Posterior cingulate gyrus (tissue), 11 donors: ENCODE measurements around the gene CCDC177.
"Not testable (repeated sequence)": the region's sequence is repeated elsewhere in the genome, so short reads cannot be mapped to it uniquely, and the experiment has no call there.

ENCODE experiments used
- DNase-seq, 10 donors: peaks; one replicate each; pipeline versions ENCODE4 v3.0.0 to v3.0.0-alpha.2; 2020 to 2021; ENCODE audit warnings: mixed read lengths in 3 of 10
- intact Hi-C: fragments of 100-400 bp; cut with DNase I; formaldehyde crosslinking; loops from one replicate; pipeline ENCODE4 v1.15.1; 2023

CCDC177 gene

DNA sequence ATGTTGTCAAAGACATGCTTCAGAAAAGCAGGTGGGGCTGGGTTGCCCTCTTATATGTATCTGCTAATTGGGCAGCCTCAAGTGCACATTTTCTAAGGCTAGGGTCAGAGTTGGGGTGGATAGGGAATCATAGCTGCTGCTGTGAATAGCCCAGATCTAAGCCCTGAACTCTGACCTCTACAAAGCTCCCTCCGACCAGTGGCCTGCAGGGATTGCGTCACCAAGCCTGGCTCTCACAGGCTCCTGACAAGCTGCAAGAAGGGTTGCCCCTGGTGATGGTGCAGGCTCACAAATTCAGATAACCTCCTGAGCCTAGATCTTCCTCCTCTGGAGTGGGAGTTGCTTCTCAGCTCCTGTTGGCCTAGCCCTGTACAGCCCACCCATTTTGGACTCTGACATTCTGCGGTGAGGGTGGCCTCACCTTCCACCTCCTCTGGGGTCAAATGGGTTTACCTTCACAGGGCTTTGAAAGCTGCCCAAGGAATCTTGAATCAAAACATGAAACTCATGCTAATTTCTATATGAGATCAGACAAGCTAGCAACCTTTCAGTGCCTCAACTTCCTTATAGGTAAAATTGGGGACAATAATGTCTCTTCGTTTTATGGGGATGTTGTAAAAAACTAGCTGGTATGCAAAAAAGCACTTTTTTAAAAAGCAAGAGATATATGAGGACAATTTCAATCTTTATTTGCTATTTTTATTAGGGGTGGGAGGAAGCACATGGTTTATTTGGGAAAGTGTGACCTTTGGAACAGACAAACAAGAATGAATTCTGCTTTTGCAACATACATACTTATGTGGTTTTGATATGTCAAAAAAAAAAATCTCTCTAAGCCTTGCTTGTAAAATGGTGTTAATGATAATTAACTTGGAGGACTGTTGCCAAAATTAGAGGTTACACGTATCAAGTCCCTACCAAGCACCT is 31.9 kb upstream of the CCDC177 start:
- no peak for DNase-seq
- intact Hi-C loops, result no loop called here

GRCh38 chr14:69605738-69606137 is 31.1 kb upstream of the CCDC177 start:
- no peak for DNase-seq
- intact Hi-C loops, result no loop called here

DNA sequence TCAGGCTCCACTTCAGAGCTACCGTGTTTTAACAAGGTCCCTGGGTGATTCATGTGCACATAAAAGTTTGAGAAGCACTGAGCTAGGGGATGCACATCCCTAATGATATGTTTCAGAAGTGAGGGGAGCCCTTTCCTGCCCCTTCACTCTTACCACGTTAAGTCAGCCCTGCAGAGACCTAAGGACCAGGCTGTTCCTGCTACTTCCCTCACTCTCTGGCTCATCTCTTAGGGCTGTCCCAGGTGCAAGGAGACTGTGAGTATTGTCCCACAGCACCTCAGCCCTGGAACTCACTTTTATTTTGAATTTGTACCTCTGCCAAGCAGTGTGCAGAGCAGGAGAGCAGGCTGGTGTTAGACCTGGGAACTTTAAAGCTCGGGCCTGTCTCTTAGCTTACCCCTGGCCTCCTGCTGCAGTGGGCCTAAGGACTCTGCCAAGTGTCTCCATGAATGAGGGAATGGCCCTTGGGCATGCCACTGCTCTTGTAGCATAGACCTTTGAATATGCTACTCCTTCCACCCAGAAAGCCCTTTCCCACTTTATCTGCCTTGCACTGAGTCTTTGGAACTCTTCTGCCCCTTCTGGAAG is 25.7 kb upstream of the CCDC177 start:
- intact Hi-C loops, result no loop called here

DNA sequence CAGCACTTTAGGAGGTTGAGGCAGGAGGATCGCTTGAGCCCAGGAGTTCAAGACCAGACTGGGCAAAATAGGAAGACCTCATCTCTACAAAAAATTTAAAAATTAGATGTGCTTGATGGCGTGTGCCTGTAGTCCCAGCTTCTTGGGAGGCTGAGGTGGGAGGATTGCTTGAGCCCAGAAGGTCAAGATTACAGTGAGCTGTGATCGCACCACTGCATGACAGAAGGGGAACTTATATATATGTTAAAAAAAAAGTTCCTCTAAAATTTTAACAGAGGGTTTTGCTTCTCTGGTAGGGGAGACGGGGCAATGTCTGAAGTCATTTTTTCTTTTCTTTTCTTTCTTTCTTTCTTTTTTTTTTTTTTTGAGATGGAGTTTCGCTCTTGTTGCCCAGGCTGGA is 24.8 kb upstream of the CCDC177 start:
- DNase-seq, intact Hi-C loops: not testable (repeated sequence)

More for the DNA sequence above, 25.7 kb upstream of the CCDC177 start:
- no peak for DNase-seq

DNA sequence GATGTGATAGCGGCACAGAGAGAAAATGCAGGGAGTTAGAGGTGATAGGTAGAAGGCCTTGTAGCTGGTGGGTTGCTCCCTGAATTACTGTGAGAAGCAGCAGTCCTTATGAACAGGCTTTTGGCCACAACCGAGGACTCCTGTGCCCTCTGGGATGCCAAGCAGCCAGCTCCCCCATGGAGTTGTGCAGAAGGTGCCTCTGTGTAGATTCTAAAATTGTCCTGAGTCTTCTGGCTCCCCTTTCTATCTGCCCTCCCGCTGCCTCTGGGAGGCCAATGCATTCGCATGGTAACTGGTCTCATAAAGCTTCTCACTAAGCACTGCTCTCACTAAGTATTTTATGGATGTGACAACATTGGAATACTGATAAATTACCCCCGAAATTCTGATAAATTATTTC is 20.7 kb upstream of the CCDC177 start:
- DNase-seq, result no peak
- intact Hi-C loops, result no loop called here

- intact Hi-C loops, result no loop called here
- DNase-seq, result no peak
Observed at GRCh38 chr14:69594846-69595245, 20.2 kb upstream of the CCDC177 start.

DNA sequence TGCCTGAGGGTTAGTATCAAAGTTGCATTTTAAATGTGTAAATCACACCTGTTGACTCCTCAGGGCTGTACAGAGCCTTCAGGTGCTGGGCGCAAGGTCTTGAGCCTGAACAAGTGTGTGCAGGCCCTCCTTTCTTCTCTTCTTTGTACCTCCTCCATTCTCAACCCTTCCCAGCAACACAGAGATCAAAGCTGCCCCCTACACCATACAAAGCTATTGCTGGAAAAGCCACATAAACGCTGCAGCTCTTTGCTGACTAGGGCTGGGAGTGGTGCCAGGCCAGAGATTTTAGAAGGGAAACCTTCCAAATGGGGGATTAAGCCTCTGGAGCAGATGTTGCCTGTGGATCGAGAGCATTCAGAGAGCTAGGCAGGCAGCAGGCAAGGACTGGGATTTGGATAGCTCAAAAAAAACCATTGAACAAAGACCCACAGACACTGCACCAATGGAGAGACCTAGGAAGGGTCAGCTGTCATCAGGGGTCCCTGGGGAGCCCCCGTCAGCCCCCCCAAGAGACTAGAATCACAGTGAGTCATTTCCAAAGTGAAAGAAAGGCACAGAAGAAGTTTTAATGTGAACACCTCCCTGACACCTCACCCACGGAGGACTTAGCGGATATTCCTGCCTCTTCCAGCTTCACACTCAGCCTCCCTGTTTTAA is 18.5 kb upstream of the CCDC177 start:
- intact Hi-C loops, result no loop called here
- DNase-seq, result peak in 3 of 10 donors; percentile 31 to 88 (median 37)

- no peak for DNase-seq
- intact Hi-C loops, result no loop called here
Observed at GRCh38 chr14:69591317-69591716, 16.6 kb upstream of the CCDC177 start.

- intact Hi-C loops, result no loop called here
- DNase-seq, result no peak
Observed at GRCh38 chr14:69587389-69587788, 12.7 kb upstream of the CCDC177 start.

GRCh38 chr14:69586404-69586803 is 11.7 kb upstream of the CCDC177 start:
- intact Hi-C loops, result no loop called here
- DNase-seq, result no peak

DNA sequence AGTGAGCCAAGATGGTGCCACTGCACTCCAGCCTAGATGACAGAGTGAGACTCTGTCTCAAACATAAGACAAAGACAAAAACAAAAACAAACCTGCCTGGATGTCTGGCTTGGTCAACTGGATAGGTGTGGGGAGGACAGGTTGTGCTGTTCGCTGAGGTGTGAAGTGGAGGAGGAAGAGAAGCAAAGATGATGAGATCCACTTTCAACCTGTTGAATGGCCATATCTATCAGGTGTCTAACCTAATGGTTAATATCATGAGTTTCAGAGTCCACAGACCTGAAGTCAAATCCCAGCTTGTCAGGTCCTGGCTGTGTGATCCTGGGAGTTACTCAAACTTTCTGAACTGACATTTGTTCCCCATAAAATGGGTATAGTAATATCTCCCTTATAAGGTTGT is 9.7 kb upstream of the CCDC177 start:
- no peak for DNase-seq
- intact Hi-C loops, result no loop called here

- intact Hi-C loops, result no loop called here
- DNase-seq, result no peak
Observed at GRCh38 chr14:69582829-69583228, 8.2 kb upstream of the CCDC177 start.

- DNase-seq, result no peak
- intact Hi-C loops, result no loop called here
Observed at GRCh38 chr14:69582212-69582611, 7.5 kb upstream of the CCDC177 start.

- peak in 1 of 10 donors; percentile 66 for DNase-seq
- intact Hi-C loops, result no loop called here
Observed at GRCh38 chr14:69581316-69581935, 6.8 kb upstream of the CCDC177 start.

- intact Hi-C loops, result no loop called here
- DNase-seq, result peak in 2 of 10 donors; percentile 16 to 77
Observed at GRCh38 chr14:69580009-69580577, 5.4 kb upstream of the CCDC177 start.

GRCh38 chr14:69579476-69579875 is 4.8 kb upstream of the CCDC177 start:
- intact Hi-C loops, result no loop called here

GRCh38 chr14:69574954-69575295 is 254 bp upstream of the CCDC177 start:
- intact Hi-C loops, result loop anchor here (5.0 kb wide), 1 partner anchor 38 kb away; no protein-coding TSS in a partner anchor
- DNase-seq, result no peak

More at GRCh38 chr14:69579476-69579875, 4.8 kb upstream of the CCDC177 start:
- DNase-seq, result no peak

GRCh38 chr14:69573831-69574262 is 824 bp downstream of the CCDC177 start:
- peak in 6 of 10 donors; percentile 14 to 85 (median 37) for DNase-seq
- intact Hi-C loops, result loop anchor here (5.0 kb wide), 1 partner anchor 37 kb away; no protein-coding TSS in a partner anchor

GRCh38 chr14:69573205-69573830 is 1.4 kb downstream of the CCDC177 start:
- DNase-seq, result peak in 1 of 10 donors; percentile 79
- intact Hi-C loops, result loop anchor here (5.0 kb wide), 1 partner anchor 36 kb away; no protein-coding TSS in a partner anchor

- intact Hi-C loops, result loop anchor here (5.0 kb wide), 1 partner anchor 35 kb away; no protein-coding TSS in a partner anchor
Observed at GRCh38 chr14:69572841-69573135, 1.9 kb downstream of the CCDC177 start.

More at GRCh38 chr14:69572841-69573135, 1.9 kb downstream of the CCDC177 start:
- no peak for DNase-seq
